T-helper 1 cell treated with Interleukin-12 subunit alpha and Interleukin-12 subunit beta and Interleukin-4 antibody, amounts not matched to agents 30 ng/mL and 1 ng/mL, for 36 hours (primary cell): ENCODE data around the gene LRCOL1. TPM values are rescaled to one million over a fixed set of nuclear protein-coding genes. Genes with fewer than 3 reads are reported as not detected.

Source experiments
- intact Hi-C: fragments of 100-400 bp; cut with micrococcal nuclease; formaldehyde crosslinking; loops from one replicate; pipeline ENCODE4 v1.15.1; 2024
- total RNA-seq: library from RNA; stranded (reverse); gene quantifications from 2 replicates; pipeline ENCODE4 v1.2.3, GENCODE V29; 2022

Gene LRCOL1
- total RNA-seq, 1 donor from 2014 or later, result not detected

GRCh38 chr12:132637811-132638210, 27.4 kb upstream of the LRCOL1 start:
- intact Hi-C loops, result loop anchor here (1.0 kb wide), 1 partner anchor 223 kb away; no protein-coding TSS in a partner anchor

GRCh38 chr12:132635076-132635955, 24.9 kb upstream of the LRCOL1 start:
- intact Hi-C loops, result no loop called here

- intact Hi-C loops, result no loop called here
Observed at GRCh38 chr12:132634411-132634990, 24.1 kb upstream of the LRCOL1 start.

GRCh38 chr12:132633901-132634300, 23.5 kb upstream of the LRCOL1 start:
- intact Hi-C loops, result no loop called here

DNA sequence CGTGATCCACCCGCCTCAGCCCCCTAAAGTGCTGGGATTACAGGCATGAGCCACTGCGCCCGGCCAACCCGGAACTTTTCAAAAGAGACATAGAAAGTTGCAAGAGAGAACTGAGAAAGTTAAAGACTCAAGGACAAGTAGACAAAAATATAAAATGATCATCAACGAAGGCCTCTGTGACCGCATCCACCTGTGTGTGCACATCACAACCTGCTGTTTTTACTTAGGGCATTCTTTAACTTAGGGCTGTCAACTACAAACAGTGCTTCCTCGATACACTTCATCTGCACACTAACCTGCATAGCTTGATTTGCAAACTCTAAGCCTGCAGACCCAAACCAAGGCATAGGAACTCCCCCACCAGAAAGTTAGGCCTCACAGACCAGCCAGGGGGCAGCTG, 23.0 kb upstream of the LRCOL1 start:
- intact Hi-C loops, result no loop called here

GRCh38 chr12:132632521-132633228, 22.3 kb upstream of the LRCOL1 start:
- intact Hi-C loops, result no loop called here

DNA sequence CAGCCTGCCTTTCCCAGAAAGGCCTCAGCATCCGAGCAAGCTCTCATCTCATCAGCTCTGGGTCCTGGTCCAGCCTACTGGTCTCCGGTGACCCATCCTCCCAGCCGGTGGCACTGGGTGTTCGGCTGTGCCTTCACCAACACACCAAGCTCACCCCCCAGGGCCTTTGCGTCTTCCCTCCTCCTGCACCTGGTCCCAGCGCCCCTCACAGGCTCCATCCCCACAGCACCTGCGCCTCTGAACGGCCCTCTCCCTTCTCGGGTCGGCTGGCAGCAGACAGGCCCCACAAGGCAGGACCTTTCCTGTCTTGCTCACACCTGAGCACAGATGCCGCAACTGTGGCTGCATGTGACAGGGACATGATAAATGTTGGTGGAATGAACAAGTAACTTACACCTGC, 21.3 kb upstream of the LRCOL1 start:
- intact Hi-C loops, result no loop called here

- intact Hi-C loops, result no loop called here
Observed at GRCh38 chr12:132630672-132631071, 20.3 kb upstream of the LRCOL1 start.

DNA sequence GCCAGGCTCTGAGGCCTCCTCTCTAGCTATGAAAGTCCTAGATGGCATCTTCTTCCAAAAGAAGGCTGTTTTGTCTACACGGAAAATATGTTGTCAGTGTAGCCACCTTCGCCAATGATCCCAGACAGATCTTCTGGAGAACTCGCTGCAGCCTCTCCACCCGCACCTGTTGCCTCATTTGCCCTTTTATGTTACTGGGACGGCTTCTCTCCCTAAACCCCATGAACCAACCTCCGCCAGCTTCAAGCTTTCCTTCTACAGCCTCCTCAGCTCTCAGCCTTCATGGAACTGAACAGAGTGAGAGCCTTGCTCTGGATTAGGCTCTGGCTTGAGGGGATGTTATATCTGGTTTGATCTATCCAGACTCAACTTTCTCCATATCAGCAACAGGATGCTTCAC, 18.9 kb upstream of the LRCOL1 start:
- intact Hi-C loops, result no loop called here

DNA sequence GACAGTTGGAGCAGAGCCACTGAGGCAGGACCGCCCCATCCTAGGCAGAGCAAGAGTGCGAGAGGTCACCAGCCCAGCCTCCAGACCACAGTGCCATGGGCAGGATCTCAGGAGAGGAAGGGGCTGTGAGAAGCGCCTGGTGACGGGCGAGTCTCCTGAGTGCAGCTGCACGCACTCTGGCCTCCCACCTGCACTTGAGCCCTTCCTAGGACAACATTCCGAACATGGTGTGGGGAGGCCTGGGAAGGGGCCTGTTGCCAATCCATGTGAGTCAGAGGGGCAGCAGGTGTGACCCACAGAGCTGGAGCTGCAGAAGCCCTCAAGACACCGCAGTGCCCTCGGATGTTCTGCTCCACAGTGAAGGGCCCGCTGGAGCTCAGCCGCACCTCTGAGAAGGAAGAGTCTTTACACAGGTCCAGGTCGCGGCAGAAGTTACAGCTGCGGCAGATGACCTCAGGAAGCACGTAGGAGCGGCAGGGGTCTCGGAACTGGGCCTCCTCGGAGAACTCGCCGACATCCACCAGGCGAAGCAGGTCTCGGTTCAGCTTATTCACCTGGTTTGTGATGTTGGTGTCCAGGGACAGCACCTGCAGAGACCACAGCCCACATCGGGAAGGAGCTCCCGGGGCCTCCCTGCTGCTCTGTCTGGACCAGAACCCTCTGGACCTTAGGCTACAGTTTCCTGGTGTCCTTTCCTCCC, 15.5 kb upstream of the LRCOL1 start:
- intact Hi-C loops, result no loop called here

- intact Hi-C loops, result no loop called here
Observed at GRCh38 chr12:132624910-132625630, 14.7 kb upstream of the LRCOL1 start.

- intact Hi-C loops, result no loop called here
Observed at GRCh38 chr12:132624186-132624855, 13.9 kb upstream of the LRCOL1 start.

GRCh38 chr12:132623072-132623869, 12.9 kb upstream of the LRCOL1 start:
- intact Hi-C loops, result no loop called here

DNA sequence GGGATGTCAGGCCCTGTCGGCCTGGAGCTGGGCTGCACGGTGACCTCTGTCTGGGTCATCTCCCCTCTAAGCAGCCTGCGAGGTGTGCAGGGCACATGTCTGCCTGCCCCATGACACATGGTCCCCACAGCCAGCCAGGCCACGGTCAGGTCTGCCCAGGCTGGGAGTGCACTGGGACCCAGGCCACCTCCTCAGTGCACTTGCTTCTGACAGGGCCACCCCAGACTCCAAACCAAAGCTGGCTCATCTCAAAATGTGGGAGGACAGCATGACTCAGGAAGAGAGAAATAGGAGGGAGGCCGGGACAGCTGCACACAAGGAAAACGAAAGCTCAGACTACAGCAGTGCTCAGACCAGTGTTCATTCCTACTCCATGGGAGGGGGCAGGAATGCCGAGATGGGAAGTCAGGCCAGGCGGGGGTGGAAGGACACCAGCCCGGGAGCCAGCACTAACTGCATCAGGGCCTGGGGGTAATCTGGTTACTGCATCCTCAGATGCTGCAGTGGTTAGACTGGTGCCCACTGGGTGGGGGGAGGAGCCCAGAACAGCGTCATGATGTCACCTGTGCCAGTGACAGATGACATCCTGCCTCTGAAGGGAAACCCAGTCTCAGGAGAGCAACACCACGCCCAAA, 12.2 kb upstream of the LRCOL1 start:
- intact Hi-C loops, result no loop called here

GRCh38 chr12:132621657-132622435, 11.5 kb upstream of the LRCOL1 start:
- intact Hi-C loops, result no loop called here

- intact Hi-C loops, result no loop called here
Observed at GRCh38 chr12:132620899-132621656, 10.7 kb upstream of the LRCOL1 start.

DNA sequence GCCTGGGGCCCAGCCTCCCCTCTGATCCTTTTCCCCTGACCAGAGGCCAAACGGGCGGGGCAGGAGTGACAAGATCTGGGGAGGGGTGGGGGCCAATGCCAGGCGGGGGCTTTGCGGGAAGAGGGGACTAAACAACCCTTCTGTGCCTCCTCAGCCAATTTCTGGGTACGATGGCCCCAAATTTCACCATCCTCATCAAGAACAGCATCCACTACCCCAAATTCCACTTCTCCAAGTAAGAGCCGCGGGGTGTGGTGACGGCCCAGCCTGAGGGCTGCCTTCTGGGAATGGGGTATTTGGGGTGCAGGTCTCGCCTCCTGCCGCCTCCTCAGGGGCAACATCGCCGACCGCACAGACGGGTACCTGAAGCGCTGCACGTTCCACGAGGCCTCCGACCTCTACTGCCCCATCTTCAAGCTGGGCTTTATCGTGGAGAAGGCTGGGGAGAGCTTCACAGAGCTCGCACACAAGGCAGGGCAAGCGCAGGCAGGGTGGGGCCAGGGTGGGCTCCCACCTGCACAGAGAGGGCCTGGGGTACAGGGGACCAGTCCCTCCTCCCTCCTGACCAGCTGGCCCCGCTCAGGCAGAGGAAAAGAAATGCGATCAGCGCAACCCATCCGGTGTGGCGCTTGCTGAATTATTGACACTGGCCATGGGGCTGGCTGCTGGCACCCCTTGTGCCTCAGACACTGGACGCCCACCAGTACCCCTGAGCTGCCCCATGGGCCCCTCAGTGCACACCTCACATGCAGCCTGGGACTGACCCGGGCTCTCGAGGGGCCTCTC, 9.9 kb upstream of the LRCOL1 start:
- intact Hi-C loops, result no loop called here
